Measurements from ENCODE around the gene AP5S1. TPM values are rescaled to one million over a fixed set of nuclear protein-coding genes. Genes with fewer than 3 reads are reported as not detected.

Gene AP5S1
- total and polyA plus RNA-seq, 2 donors (not counting 1 experiment from before 2014, with no cell fraction given) = 11.8 to 17.8 TPM

- DNase-seq (ENCODE audit: low read depth in 2 of 2) = no peak
- H3K4me3 ChIP-seq (replicated peaks in 1 of 4; ENCODE audit: control extremely low read depth in 1 of 4, insufficient read depth in 1 of 4, low read depth in 3 of 4, low read length in 4 of 4) = no peak overlapping the region
Measured at GRCh38 chr20:3778976-3779375, 41.4 kb upstream of the AP5S1 start.

GRCh38 chr20:3781153-3781910 is 39.0 kb upstream of the AP5S1 start, which contains the start of gene SPEF1:
SPEF1 (minus strand) TSS chr20:3781448; CDS start chr20:3781287, 161 bp downstream.
- no peaks in the 10 kb centered on the region for H3K27me3 ChIP-seq (ENCODE audit: control insufficient read depth, insufficient read depth, low read length)
- H3K27ac ChIP-seq (ENCODE audit: insufficient read depth, low read length) = no peak within 1 kb of the TSS
- peak within 1 kb of the TSS; percentile 99 for H3K4me2 ChIP-seq (ENCODE audit: extremely low read depth, insufficient read depth, low read length)
- peak within 1 kb of the TSS; percentile 52 for H2AFZ ChIP-seq (ENCODE audit: low read length)
- TF ChIP-seq EZH2 (IDR thresholded peaks at IDR 0.05; ENCODE audit: low read length, missing control alignments) (no peak), CTCF (conservative IDR thresholded peaks at IDR 0.05 in 1 of 2, IDR thresholded peaks at IDR 0.05 in 1 of 2; ENCODE audit: low read depth in 1 of 2, low read length in 2 of 2) (peak; percentile 36 to 50)
- DNase-seq (ENCODE audit: low read depth in 2 of 2) = peak; percentile 87 to 92
- peak within 1 kb of the TSS; percentile 10 for H3K9ac ChIP-seq (ENCODE audit: insufficient read depth, low read length)
- no peaks in the 10 kb centered on the region for H3K9me3 ChIP-seq (ENCODE audit: control insufficient read depth, insufficient read depth, low read depth, low read length)
- peaks cover 34% of the 10 kb centered on the region for H3K79me2 ChIP-seq (ENCODE audit: control insufficient read depth, insufficient read depth, low read length)
- peaks cover 2% of the 10 kb centered on the region for H4K20me1 ChIP-seq (ENCODE audit: control insufficient read depth, extremely low read depth, insufficient read depth, low read length)
- H3K4me1 ChIP-seq (ENCODE audit: control insufficient read depth, extremely low read depth, insufficient read depth, low read length) = peaks cover 23% of the 10 kb centered on the region
- H3K4me3 ChIP-seq (replicated peaks in 1 of 4; ENCODE audit: control extremely low read depth in 1 of 4, insufficient read depth in 1 of 4, low read depth in 3 of 4, low read length in 4 of 4) = peak within 1 kb of the TSS; percentile 35 to 51 (median 44)
- peaks cover 5% of the 10 kb centered on the region for H3K36me3 ChIP-seq (ENCODE audit: control insufficient read depth, insufficient read depth, low read length)

More at GRCh38 chr20:3778976-3779375, 41.4 kb upstream of the AP5S1 start:
- Histone ChIP-seq H3K9ac (ENCODE audit: insufficient read depth, low read length) (no peak overlapping the region), H2AFZ (ENCODE audit: low read length) (no peak overlapping the region), H3K36me3 (ENCODE audit: control insufficient read depth, insufficient read depth, low read length) (no peaks in the 10 kb centered on the region), H3K4me1 (ENCODE audit: control insufficient read depth, extremely low read depth, insufficient read depth, low read length) (peaks cover 14% of the 10 kb centered on the region), H3K27me3 (ENCODE audit: control insufficient read depth, insufficient read depth, low read length) (no peaks in the 10 kb centered on the region), H3K79me2 (ENCODE audit: control insufficient read depth, insufficient read depth, low read length) (peaks cover 11% of the 10 kb centered on the region), H3K27ac (ENCODE audit: insufficient read depth, low read length) (no peak overlapping the region), H4K20me1 (ENCODE audit: control insufficient read depth, extremely low read depth, insufficient read depth, low read length) (no peaks in the 10 kb centered on the region), H3K4me2 (ENCODE audit: extremely low read depth, insufficient read depth, low read length) (no peak overlapping the region), H3K9me3 (ENCODE audit: control insufficient read depth, insufficient read depth, low read depth, low read length) (no peaks in the 10 kb centered on the region)
- no peak for TF ChIP-seq CTCF (conservative IDR thresholded peaks at IDR 0.05 in 1 of 2, IDR thresholded peaks at IDR 0.05 in 1 of 2; ENCODE audit: low read depth in 1 of 2, low read length in 2 of 2)
- TF ChIP-seq EZH2 (IDR thresholded peaks at IDR 0.05; ENCODE audit: low read length, missing control alignments) = no peak

GRCh38 chr20:3782597-3782996 is 37.8 kb upstream of the AP5S1 start:
- H3K27ac ChIP-seq (ENCODE audit: insufficient read depth, low read length) = no peak overlapping the region
- H3K36me3 ChIP-seq (ENCODE audit: control insufficient read depth, insufficient read depth, low read length) = peaks cover 5% of the 10 kb centered on the region
- H3K4me2 ChIP-seq (ENCODE audit: extremely low read depth, insufficient read depth, low read length) = no peak overlapping the region
- no peak overlapping the region for H2AFZ ChIP-seq (ENCODE audit: low read length)
- H4K20me1 ChIP-seq (ENCODE audit: control insufficient read depth, extremely low read depth, insufficient read depth, low read length) = peaks cover 2% of the 10 kb centered on the region
- TF ChIP-seq CTCF (conservative IDR thresholded peaks at IDR 0.05 in 1 of 2, IDR thresholded peaks at IDR 0.05 in 1 of 2; ENCODE audit: low read depth in 1 of 2, low read length in 2 of 2) (no peak), EZH2 (IDR thresholded peaks at IDR 0.05; ENCODE audit: low read length, missing control alignments) (no peak)
- no peak for DNase-seq (ENCODE audit: low read depth in 2 of 2)
- no peak overlapping the region for H3K4me3 ChIP-seq (replicated peaks in 1 of 4; ENCODE audit: control extremely low read depth in 1 of 4, insufficient read depth in 1 of 4, low read depth in 3 of 4, low read length in 4 of 4)
- no peak overlapping the region for H3K9ac ChIP-seq (ENCODE audit: insufficient read depth, low read length)
- H3K79me2 ChIP-seq (ENCODE audit: control insufficient read depth, insufficient read depth, low read length) = peaks cover 34% of the 10 kb centered on the region
- H3K4me1 ChIP-seq (ENCODE audit: control insufficient read depth, extremely low read depth, insufficient read depth, low read length) = peaks cover 23% of the 10 kb centered on the region
- H3K27me3 ChIP-seq (ENCODE audit: control insufficient read depth, insufficient read depth, low read length) = no peaks in the 10 kb centered on the region
- no peaks in the 10 kb centered on the region for H3K9me3 ChIP-seq (ENCODE audit: control insufficient read depth, insufficient read depth, low read depth, low read length)

Measured in fibroblast of lung (primary cell).